Astrocyte (in vitro differentiated cells and primary cell): ENCODE results near the gene ENPP7. TPM values are rescaled to one million over a fixed set of nuclear protein-coding genes. Genes with fewer than 3 reads are reported as not detected.
"Not testable (repeated sequence)": the region's sequence is repeated elsewhere in the genome, so short reads cannot be mapped to it uniquely, and the experiment has no call there.

ENCODE experiments used
- DNase-seq: peaks from one replicate; pipeline ENCODE4 v3.0.0-alpha.2; 2010; ENCODE audit warnings: low read depth
- FAIRE-seq: peaks from 2 replicates; lab custom pipeline; 2011; peaks lifted over from hg19 to GRCh38; lab: Jason Lieb, UNC
- H2AFZ ChIP-seq: 2 replicates; pipeline ENCODE4 v1.6.0; 2012; ENCODE audit warnings: low read depth, low read length, inconsistent platforms
- H3K27ac ChIP-seq: 2 replicates; pipeline ENCODE4 v1.5.1; 2011; ENCODE audit warnings: low read depth, low read length, inconsistent platforms
- H3K27me3 ChIP-seq: 2 replicates; pipeline ENCODE4 v1.6.0; 2011; ENCODE audit warnings: low read length, inconsistent platforms; ENCODE audit not compliant: insufficient read depth
- H3K36me3 ChIP-seq: 2 replicates; pipeline ENCODE4 v1.5.1; 2011; ENCODE audit warnings: low read length, inconsistent platforms; ENCODE audit not compliant: insufficient read depth
- H3K4me1 ChIP-seq: 2 replicates; pipeline ENCODE4 v1.5.1; 2011; ENCODE audit warnings: low read length, inconsistent platforms; ENCODE audit not compliant: insufficient read depth
- H3K4me2 ChIP-seq: 2 replicates; pipeline ENCODE4 v1.6.0; 2012; ENCODE audit warnings: low read length, inconsistent platforms
- H3K4me3 ChIP-seq: 2 replicates; pipeline ENCODE4 v1.5.1; 2011; ENCODE audit warnings: low read depth, mild to moderate bottlenecking, low read length, inconsistent platforms; ENCODE audit not compliant: insufficient read depth
- H3K79me2 ChIP-seq: 2 replicates; pipeline ENCODE4 v1.6.0; 2012; ENCODE audit warnings: mild to moderate bottlenecking, low read length, inconsistent platforms; ENCODE audit not compliant: insufficient read depth
- H3K9ac ChIP-seq: 2 replicates; pipeline ENCODE4 v1.6.0; 2012; ENCODE audit warnings: mild to moderate bottlenecking, low read length, inconsistent platforms
- H3K9me3 ChIP-seq: 2 replicates; pipeline ENCODE4 v1.5.1; 2012; ENCODE audit warnings: low read depth, mild to moderate bottlenecking, low read length, inconsistent platforms; ENCODE audit not compliant: insufficient read depth
- H4K20me1 ChIP-seq: 2 replicates; pipeline ENCODE4 v1.6.0; 2012; ENCODE audit warnings: low read length, inconsistent platforms; ENCODE audit not compliant: insufficient read depth
- H3K27ac Mint-ChIP-seq: one replicate; pipeline ENCODE4 v1.8.0; 2021; ENCODE audit warnings: mild to moderate bottlenecking, mixed read lengths; ENCODE audit not compliant: unreplicated experiment
- H3K27me3 Mint-ChIP-seq: one replicate; pipeline ENCODE4 v1.8.0; 2021; ENCODE audit warnings: low read depth, mixed read lengths; ENCODE audit not compliant: unreplicated experiment
- H3K36me3 Mint-ChIP-seq: one replicate; pipeline ENCODE4 v1.8.0; 2021; ENCODE audit warnings: low read depth, mixed read lengths; ENCODE audit not compliant: unreplicated experiment
- H3K4me1 Mint-ChIP-seq: one replicate; pipeline ENCODE4 v1.8.0; 2021; ENCODE audit warnings: low read depth, mixed read lengths; ENCODE audit not compliant: unreplicated experiment
- H3K4me3 Mint-ChIP-seq: one replicate; pipeline ENCODE4 v1.8.0; 2021; ENCODE audit warnings: mild to moderate bottlenecking, moderate library complexity, mixed read lengths; ENCODE audit not compliant: unreplicated experiment
- H3K9me3 Mint-ChIP-seq: one replicate; pipeline ENCODE4 v1.8.0; 2021; ENCODE audit warnings: mild to moderate bottlenecking, mixed read lengths; ENCODE audit not compliant: unreplicated experiment
- CTCF ChIP-seq: IDR thresholded peaks from 2 replicates; pipeline ENCODE4 v1.5.1; 2011; ENCODE audit warnings: low read depth, mild to moderate bottlenecking, inconsistent platforms, low read length, moderate library complexity; ENCODE audit not compliant: insufficient read depth
- EZH2 ChIP-seq: IDR thresholded peaks from 2 replicates; pipeline ENCODE4 v1.6.1; 2012; ENCODE audit warnings: mild to moderate bottlenecking, low read length, inconsistent platforms; ENCODE audit not compliant: insufficient read depth
- total RNA-seq: library from RNA; stranded (reverse); gene quantifications from 2 replicates; pipeline ENCODE4 v1.2.1, GENCODE V29; 2021

ENPP7 gene
- total RNA-seq, 1 donor from 2014 or later = not detected

GRCh38 chr17:79769570-79770506 lies 39.1 kb downstream of the ENPP7 start:
- DNase-seq (no peak), FAIRE-seq (no peak)
- H3K36me3 ChIP-seq = no peaks in the 10 kb centered on the region
- no peaks in the 10 kb centered on the region for H4K20me1 ChIP-seq
- H3K27me3 Mint-ChIP-seq = peaks cover 47% of the 10 kb centered on the region
- H3K9ac ChIP-seq = no peak overlapping the region
- H3K9me3 ChIP-seq = no peaks in the 10 kb centered on the region
- no peaks in the 10 kb centered on the region for H3K4me1 ChIP-seq
- no peak overlapping the region for H3K4me2 ChIP-seq
- H3K4me3 ChIP-seq = no peak overlapping the region
- no peak for TF ChIP-seq CTCF
- TF ChIP-seq EZH2 = no peak
- H3K4me1 Mint-ChIP-seq = no peaks in the 10 kb centered on the region
- peaks cover 2% of the 10 kb centered on the region for H3K9me3 Mint-ChIP-seq
- no peak overlapping the region for H3K27ac Mint-ChIP-seq
- no peaks in the 10 kb centered on the region for H3K36me3 Mint-ChIP-seq
- H3K27me3 ChIP-seq = peaks cover 14% of the 10 kb centered on the region
- no peak overlapping the region for H3K27ac ChIP-seq
- no peak overlapping the region for H2AFZ ChIP-seq
- no peaks in the 10 kb centered on the region for H3K79me2 ChIP-seq
- H3K4me3 Mint-ChIP-seq = no peak overlapping the region

GRCh38 chr17:79771276-79771675 lies 40.5 kb downstream of the ENPP7 start:
- peaks cover under 1% of the 10 kb centered on the region for H3K4me1 Mint-ChIP-seq
- Histone ChIP-seq H3K9ac (no peak overlapping the region), H3K27me3 (peaks cover 28% of the 10 kb centered on the region), H3K79me2 (no peaks in the 10 kb centered on the region), H2AFZ (no peak overlapping the region), H3K27ac (no peak overlapping the region), H3K4me1 (no peaks in the 10 kb centered on the region), H3K4me3 (no peak overlapping the region), H3K36me3 (no peaks in the 10 kb centered on the region), H4K20me1 (no peaks in the 10 kb centered on the region), H3K4me2 (no peak overlapping the region), H3K9me3 (no peaks in the 10 kb centered on the region)
- no peak overlapping the region for H3K4me3 Mint-ChIP-seq
- peaks cover 54% of the 10 kb centered on the region for H3K27me3 Mint-ChIP-seq
- no peak for DNase-seq
- TF ChIP-seq EZH2 (no peak), CTCF (no peak)
- H3K36me3 Mint-ChIP-seq = no peaks in the 10 kb centered on the region
- H3K27ac Mint-ChIP-seq = no peak overlapping the region
- H3K9me3 Mint-ChIP-seq = peaks cover 2% of the 10 kb centered on the region
- no peak for FAIRE-seq

- H3K36me3 ChIP-seq, H3K27ac Mint-ChIP-seq, H3K4me1 Mint-ChIP-seq, H3K27ac ChIP-seq, H3K79me2 ChIP-seq, H3K36me3 Mint-ChIP-seq, H3K4me3 ChIP-seq, H3K4me3 Mint-ChIP-seq, H3K4me1 ChIP-seq, H4K20me1 ChIP-seq, FAIRE-seq, DNase-seq, H3K9me3 ChIP-seq, H3K9me3 Mint-ChIP-seq, H2AFZ ChIP-seq, H3K9ac ChIP-seq, H3K4me2 ChIP-seq: not testable (repeated sequence)
- peaks cover 60% of the 10 kb centered on the region for H3K27me3 Mint-ChIP-seq
- peaks cover 39% of the 10 kb centered on the region for H3K27me3 ChIP-seq
Measured at GRCh38 chr17:79772726-79773125, 42.0 kb downstream of the ENPP7 start.
